Pulmonary artery endothelial cell (primary cell): ENCODE measurements around the gene WDR86. TPM values are rescaled to one million over a fixed set of nuclear protein-coding genes. Genes with fewer than 3 reads are reported as not detected.
A peak's percentile ranks its signal among the peaks of the same experiment; 100 is the strongest.

Source experiments
- DNase-seq: peaks from one replicate; pipeline ENCODE4 v3.0.0-alpha.2; 2011; ENCODE audit warnings: low read depth, low spot score
- total RNA-seq: library from RNA; depleted of rRNA; stranded (reverse); fragments of >200 nt; gene quantifications from 2 replicates; pipeline ENCODE4 v1.2.3, GENCODE V29; 2014

Gene WDR86
- total RNA-seq, 1 donor from 2014 or later = not detected

GRCh38 chr7:151352512-151352911 lies 57.3 kb downstream of the WDR86 start:
- no peak for DNase-seq

GRCh38 chr7:151351967-151352366 lies 57.9 kb downstream of the WDR86 start:
- DNase-seq = no peak

GRCh38 chr7:151351027-151351426 lies 58.8 kb downstream of the WDR86 start:
- DNase-seq = no peak

- DNase-seq = no peak
These were observed 60.4 kb downstream of the WDR86 start for GRCh38 chr7:151349507-151349853.

DNA sequence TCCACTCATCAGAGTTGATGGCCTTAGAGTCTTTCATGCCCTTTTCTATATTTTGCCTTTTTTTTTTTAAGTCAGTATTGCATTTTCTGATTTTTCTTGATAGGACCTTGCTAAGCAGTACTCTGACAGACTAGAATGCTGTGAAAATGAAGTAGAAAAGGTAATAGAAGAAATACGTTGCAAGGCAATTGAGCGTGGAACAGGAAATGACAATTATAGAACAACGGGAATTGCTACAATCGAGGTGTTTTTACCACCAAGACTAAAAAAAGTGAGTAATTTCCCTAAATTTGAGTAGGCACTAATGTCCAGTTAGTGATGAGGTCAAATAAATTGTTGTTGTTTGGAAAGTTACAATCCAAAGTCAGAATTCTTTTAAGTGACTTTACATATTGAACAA lies 60.9 kb downstream of the WDR86 start:
- DNase-seq = no peak

DNA sequence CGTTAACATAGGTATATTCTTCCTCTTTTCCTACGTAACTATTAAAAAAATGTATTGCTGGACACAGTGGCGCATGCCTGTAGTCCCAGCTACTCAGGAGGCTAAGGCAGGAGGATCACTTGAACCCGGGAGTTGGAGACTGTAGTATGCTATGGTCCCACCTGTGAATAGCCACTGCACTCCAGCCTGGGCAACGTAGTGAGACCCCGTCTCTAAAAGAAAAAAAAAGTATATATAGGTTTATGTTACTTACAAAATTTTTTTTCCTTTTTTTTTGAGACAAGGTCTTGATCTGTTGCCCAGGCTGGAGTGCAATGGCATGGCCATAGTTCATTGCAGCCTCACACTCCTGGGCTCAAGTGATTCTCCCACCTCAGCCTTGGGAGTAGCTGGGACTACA lies 62.6 kb downstream of the WDR86 start:
- no peak for DNase-seq

DNA sequence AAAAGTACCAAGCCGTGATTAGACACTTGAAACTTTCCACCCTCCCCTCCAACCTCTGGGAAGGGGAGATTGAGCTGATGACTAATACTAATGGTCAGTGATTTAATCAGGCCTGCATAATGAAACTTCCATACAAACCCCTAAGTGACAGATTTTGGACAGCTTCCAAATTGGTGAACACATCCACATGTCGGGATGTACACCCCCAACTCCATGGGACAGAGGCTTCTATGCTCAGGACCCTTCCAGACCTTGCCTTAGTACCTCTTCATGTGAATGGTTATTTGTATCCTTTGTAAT lies 63.4 kb downstream of the WDR86 start:
- no peak for DNase-seq

DNA sequence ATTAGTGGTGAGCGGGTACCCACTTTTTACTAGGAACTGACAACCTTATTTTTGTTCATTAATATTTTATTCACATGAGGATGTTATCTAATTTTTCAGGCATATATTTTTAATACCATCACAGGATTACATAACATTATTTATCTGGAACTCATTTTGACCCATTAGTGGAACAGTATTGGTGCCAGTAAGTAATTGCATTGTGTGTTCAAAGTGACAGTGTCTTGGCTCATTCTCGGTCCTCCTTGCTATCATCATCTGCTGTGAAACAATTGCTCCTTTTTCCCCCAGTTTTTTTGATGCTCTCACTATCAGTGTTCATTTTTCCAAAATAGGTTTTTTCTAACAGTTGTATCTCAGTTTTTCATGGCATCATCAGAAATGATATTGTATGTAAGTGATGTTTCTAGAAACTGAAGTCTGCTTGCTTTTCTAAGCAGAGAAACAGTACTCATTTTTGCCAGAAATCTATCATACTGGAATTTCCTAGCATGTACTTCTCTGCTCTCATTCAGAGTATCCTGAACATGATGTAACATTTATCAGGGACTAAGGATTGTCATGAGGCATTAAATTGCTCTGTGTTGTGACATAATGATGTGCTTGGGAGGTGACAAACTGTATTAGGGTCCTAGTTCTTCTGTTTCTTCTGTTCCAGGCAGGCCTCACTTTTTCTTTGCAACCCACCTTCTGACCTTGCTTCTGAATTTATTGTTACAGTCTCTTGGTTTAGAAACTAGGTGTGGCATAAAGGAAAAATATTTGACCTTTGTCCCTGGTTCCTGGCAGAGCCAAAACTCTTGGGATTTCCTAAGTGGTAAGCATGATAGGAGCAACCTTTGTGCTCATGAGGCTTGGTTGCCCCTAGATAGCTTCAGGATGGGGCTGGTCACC lies 64.0 kb downstream of the WDR86 start:
- no peak for DNase-seq

GRCh38 chr7:151343516-151343915 lies 66.3 kb downstream of the WDR86 start:
- no peak for DNase-seq

DNA sequence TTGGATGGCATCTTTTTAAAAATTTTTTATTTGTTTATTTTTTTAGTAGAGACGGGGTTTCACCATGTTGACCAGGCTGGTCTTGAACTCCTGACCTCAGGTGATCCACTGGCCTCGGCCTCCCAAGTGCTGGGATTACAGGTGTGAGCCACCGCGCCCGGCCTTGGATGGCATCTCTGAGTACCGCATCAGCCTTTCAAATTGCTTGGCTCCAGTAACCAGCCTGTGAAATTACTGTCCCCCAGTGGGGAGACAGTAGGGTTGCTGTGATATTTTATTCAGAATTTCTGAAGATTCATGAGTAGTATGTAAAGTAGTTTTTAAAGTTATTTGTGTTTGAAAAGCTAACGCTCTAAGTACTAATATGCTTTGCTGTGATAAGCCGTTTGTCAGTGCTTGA lies 67.0 kb downstream of the WDR86 start:
- DNase-seq = no peak

- DNase-seq = no peak
These were observed 67.7 kb downstream of the WDR86 start for GRCh38 chr7:151342102-151342646.

DNA sequence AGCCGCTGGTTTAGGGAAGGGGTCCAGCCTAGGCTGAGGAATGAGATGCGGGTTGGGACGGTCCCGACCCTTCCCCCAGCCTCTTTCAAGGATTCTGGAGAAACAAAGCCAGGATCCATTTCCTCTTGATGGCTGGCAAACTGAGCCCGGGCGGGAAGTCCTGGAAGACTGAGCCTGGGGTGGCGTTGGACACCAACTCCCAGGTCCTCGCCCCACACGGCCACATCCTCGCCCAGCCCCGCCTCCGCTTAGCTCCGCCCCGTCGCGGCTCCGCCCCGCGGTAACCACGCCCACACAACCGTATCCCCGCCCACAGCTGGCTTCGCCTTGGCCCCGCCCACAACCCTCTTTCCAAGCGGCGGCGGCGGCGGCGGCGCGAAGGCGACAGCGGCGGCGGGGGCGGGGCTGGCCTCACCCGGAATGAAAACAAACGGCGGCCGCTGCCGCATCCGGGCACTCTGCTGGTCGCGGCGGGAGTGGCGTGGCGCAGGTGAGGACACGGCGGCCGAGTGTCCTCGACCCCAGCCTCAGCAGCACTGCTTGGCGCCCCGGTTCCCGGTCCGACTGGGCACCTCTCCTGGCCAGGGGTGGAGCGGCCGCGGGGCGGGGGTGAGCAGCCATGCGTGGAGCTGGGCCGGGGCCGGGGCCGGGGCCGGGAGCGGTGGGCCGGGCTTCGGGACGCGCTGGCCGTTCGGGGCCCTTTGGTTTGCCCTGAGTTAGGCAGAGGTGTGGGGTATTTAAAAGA lies 68.3 kb downstream of the WDR86 start, which contains the start of gene NUB1:
Gene NUB1 (plus strand): TSS at position 456 of the 745 bp plus-strand sequence. CDS start 3,538 bp downstream, outside the sequence.
- peak; percentile 7 for DNase-seq

GRCh38 chr7:151340794-151341356 lies 69.0 kb downstream of the WDR86 start:
- no peak for DNase-seq

DNA sequence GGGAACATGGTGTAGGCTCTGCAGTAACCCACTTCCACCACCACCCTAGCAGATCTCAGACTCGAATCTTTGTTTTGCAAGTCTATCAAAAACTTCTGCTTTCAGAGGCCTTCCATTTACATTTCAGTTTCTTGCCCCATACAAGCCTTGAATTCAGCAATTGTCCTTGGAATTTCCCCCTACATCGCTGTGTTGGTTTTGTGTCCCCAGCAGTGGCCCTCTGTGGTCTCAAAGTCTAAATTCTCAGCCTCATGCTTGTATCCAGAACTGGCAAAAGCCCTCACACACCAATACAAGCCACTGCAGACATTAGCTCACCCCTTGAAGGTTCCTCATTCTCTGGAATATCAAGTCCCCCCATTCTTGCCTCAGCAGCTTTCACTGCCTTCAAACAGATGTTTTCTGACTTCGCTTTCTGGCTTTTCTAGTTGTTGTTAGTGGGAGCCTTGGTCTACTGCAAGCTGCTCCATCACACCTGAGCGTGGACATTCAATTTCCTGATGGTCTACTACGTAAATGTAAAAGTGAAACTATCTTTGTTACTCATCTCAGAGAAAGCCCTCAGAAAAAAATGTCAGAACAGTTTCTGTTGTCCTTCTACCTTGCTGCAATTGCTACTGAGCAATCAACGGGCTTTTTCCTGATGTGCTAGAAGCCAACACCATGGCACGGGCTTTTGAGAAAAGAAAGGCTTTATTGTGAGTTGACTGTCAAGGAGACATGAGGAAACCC lies 70.0 kb downstream of the WDR86 start:
- no peak for DNase-seq

DNA sequence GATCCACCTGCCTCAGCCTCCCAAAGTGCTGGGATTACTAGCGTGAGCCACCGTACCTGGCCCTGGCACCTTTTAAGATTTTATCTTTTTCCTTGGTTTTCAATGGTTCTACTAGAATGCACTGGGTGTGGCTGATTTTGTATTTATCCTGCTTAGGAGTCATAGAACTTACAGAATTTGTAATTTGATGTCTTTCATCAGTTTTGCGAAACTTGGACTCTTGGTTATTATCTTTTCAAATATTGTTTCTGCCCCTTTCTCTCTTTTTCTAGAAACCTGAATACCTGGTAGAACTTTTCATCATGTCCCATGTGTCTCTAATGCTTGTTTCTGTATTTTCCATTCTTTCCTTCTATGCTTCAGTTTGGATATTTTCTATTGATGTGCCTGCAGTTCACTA lies 71.0 kb downstream of the WDR86 start:
- DNase-seq = no peak

DNA sequence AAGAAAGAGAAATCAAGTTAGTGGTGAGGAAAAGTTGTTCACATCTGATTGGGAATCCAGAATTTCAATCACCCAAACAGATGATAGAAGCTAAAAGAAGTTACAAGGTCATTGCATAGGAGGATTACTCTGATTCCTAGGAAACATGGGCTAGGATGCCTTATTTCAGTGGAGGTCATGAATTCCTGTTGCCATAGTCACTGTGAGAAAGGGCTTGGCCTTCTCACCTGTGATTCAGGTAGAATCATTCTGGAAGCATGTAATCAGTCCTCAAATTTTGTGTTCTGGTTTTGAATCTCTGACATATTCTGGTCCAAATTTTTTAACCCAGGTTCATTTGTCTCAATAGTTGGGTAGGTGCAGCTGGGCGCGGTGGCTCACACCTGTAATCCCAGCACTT lies 72.5 kb downstream of the WDR86 start:
- no peak for DNase-seq

DNA sequence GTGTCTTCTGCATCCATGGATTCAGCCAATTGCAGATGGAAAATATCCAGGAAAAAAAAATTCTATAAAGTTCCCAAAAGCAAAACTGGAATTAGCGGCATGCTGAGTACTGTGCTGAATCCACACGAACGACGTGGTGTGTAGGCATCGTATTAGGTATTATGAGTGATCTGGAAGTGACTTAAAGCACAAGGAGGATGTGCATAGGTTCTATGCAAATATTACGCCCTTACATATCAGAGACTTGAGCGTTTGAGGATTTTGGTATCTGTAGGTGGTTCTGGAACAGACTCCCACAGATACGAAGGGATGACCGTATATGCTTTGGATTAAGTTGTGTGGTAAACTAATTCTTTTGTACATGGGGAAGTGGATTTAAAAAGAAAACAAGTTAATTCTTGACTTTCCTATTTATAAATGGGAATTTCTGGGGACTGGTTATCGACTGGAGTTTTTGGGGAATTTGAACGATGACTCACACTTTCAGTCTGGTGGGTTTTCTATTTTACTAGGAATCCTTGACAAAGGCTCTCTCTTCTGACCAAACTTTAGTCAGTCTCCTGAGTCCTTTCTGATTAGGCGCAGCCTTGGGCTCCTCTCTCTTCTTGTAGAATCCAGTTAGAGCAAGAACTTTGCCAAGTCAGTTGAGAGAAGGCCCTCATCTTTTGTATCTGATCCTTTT lies 73.7 kb downstream of the WDR86 start:
- no peak for DNase-seq

GRCh38 chr7:151334628-151335027 lies 75.2 kb downstream of the WDR86 start:
- DNase-seq = no peak
